B cell (primary cell): Measurements from ENCODE around the gene CDKN1B.

Experiments
- CTCF ChIP-seq: fragments of 200-600 bp; IDR thresholded peaks from one replicate; pipeline ENCODE4 v1.8.0; 2022; ENCODE audit warnings: antibody characterized with exemption, mild to moderate bottlenecking
- EZH2 ChIP-seq: IDR thresholded peaks from 2 replicates; pipeline ENCODE4 v1.6.1; 2012; ENCODE audit warnings: borderline replicate concordance, low read depth, mild to moderate bottlenecking, moderate library complexity, low read length; ENCODE audit not compliant: insufficient read depth, poor library complexity, severe bottlenecking

GRCh38 chr12:12725956-12726554, 8.9 kb downstream of the CDKN1B start:
- TF ChIP-seq CTCF (no peak), EZH2 (no peak)
